Heart right ventricle (tissue), 16 donors: ENCODE data around the gene OR5B2. TPM values are rescaled to one million over a fixed set of nuclear protein-coding genes. Genes with fewer than 3 reads are reported as not detected.
"Not testable (repeated sequence)": the region's sequence is repeated elsewhere in the genome, so short reads cannot be mapped to it uniquely, and the experiment has no call there.

Source experiments
- ATAC-seq, 8 donors: fragments of 200-7000 bp; cut with Tn5 transposase; one replicate each; pipeline ENCODE4 v1.9.1; 2020; ENCODE audit warnings: mild to moderate bottlenecking in 8 of 8, moderate library complexity in 8 of 8, moderate number of reproducible peaks in 1 of 8
- DNase-seq, 2 donors: peaks; one replicate each; pipeline ENCODE4 v3.0.0-alpha.2; 2020
- H3K27ac ChIP-seq, 10 donors: fragments of 200-600 bp; sonication (generic) in 2 of 10; one replicate each; pipeline versions ENCODE4 v1.5.0 to v1.8.0; 2020 to 2022; ENCODE audit warnings: mild to moderate bottlenecking in 3 of 10
- H3K27me3 ChIP-seq, 7 donors: fragments of 200-600 bp; one replicate each; pipeline ENCODE4 v1.8.0; 2021 to 2022; ENCODE audit warnings: mild to moderate bottlenecking in 2 of 7
- H3K36me3 ChIP-seq, 9 donors: fragments of 200-600 bp; sonication (generic) in 1 of 9; one replicate each; pipeline versions ENCODE4 v1.5.0 to v1.8.0; 2020 to 2022; ENCODE audit warnings: mild to moderate bottlenecking in 2 of 9
- H3K4me1 ChIP-seq, 9 donors: fragments of 200-600 bp; sonication (generic) in 1 of 9; one replicate each; pipeline versions ENCODE4 v1.5.0 to v1.8.0; 2020 to 2022; ENCODE audit warnings: mild to moderate bottlenecking in 4 of 9
- H3K4me3 ChIP-seq, 10 donors: fragments of 200-600 bp; sonication (generic) in 2 of 10; one replicate each; pipeline versions ENCODE4 v1.5.0 to v1.8.0; 2020 to 2022; ENCODE audit warnings: mild to moderate bottlenecking in 7 of 10, moderate library complexity in 2 of 10
- H3K9me3 ChIP-seq, 11 donors: fragments of 200-600 bp in 10 of 11; sonication (generic) in 2 of 11; one replicate each; pipeline versions ENCODE4 v1.5.0 to v1.8.0; 2013 to 2022; ENCODE audit warnings: mild to moderate bottlenecking in 2 of 11, control low read depth in 1 of 11, moderate library complexity in 1 of 11
- CTCF ChIP-seq, 9 donors: fragments of 200-600 bp; sonication (generic) in 2 of 9; IDR thresholded peaks; one replicate each; pipeline versions ENCODE4 v1.5.0 to v1.8.0; 2021 to 2022; ENCODE audit warnings: antibody characterized with exemption in 9 of 9, mild to moderate bottlenecking in 5 of 9, moderate library complexity in 1 of 9
- WGBS, 2 donors: extraction: QIAGEN DNeasy Blood & Tissue Kit; methylation state at CpG; one replicate each; pipeline ENCODE4 v1.1.7; 2013; ENCODE audit warnings: inconsistent platforms in 1 of 2; 5-methylcytosine and 5-hydroxymethylcytosine counted together
- intact Hi-C, 10 donors: fragments of 100-400 bp; cut with DNase I; formaldehyde crosslinking; loops; one replicate each; pipeline versions ENCODE4 v1.11.1 to v1.14.2; 2022
- polyA plus RNA-seq, 2 donors: library from polyadenylated mRNA; stranded (reverse); fragments of 200-250 nt; gene quantifications; one replicate each; pipeline ENCODE4 v1.2.3, GENCODE V29; 2013
- total RNA-seq, 10 donors: library from RNA; stranded (reverse); fragmentation: NEBNext Ultra II Directional in 3 of 10; extraction: Animal tissue kit (Norgen Biotek cat#: 25700) in 3 of 10; gene quantifications; one replicate each; pipeline versions ENCODE4 v1.2.1 to v1.2.4, GENCODE V29; 2021 to 2023
- donor health status: Arrhythmogenic right ventricular cardiomyopathy.
- donor health status: ischemic (EF 13 %, LVEDD 7.1; RV severe dilation, severe dysfunction).
- donor health status: healthy with polysubstance abuse.
- donor health status: DM: no; HTN: yes; CAD: no.
- donor health status: DM: no; HTN: no; CAD: no.
- donor health status: ischemic (EF 25% LVEDD 6.9; RV normal size, moderate dysfunction).
- donor health status: ischemic (EF 25% LVEDD 5.7; RV mildly dilated, moderate dysfunction).
- donor health status: healthy.
- donor health status: DM: yes; HTN: yes; CAD: no.
- donor health status: Ischemic cardiomyopathy.
- donor health status: ischemic (EF 35%, LVEDD 5.7; RV mildly dilated, moderate dysfunction).
- donor health status: nonischemic (EF 11% LVEDD 7.7; RV severe dilation, severe dysfunction).
- donor health status: DM: yes; HTN: yes; CAD: no.
- donor health status: PGD.
- donor health status: ischemic (EF 29% LVEDD 5.4; RV normal size, mild dysfunction).
- donor health status: nonischemic (EF 23%, LVEDD 6.1; RV moderate dilation, normal function).

The OR5B2 gene
- total and polyA plus RNA-seq, 12 donors: not detected

DNA sequence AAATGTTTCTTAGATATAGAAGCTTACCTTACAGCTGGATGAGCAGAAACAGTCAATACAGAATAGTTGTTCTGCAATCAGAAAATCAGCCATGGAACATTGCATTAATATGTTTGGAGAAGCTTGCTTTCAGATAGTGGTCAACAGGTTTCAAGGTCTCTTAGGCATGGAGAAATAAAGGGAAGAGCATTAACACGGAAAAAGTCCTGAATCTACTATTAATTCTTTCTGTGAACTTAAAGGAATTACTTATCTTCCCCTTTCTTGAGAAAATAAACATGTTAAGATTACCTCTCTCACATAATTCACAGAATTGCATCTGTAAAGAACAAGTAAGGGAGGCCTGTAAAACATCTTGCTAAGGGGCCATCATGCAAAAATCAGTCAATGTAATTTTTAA is 21.1 kb downstream of the OR5B2 start, which contains the start of gene OR5B3:
Gene OR5B3, minus strand, starts transcription at position 101 of the 400 bp plus-strand sequence. CDS start 3,465 bp downstream, outside the sequence.
- no peaks in the 10 kb centered on the region for H3K4me1 ChIP-seq
- DNase-seq (no peak), ATAC-seq (no peak)
- no peaks in the 10 kb centered on the region for H3K27me3 ChIP-seq
- H3K36me3 ChIP-seq: no peaks in the 10 kb centered on the region
- 52 to 77% methylated on average over 1 of the region's 1 CpG for WGBS, 2 donors
- peaks cover 0 to 47% (median 29%) of the 10 kb centered on the region in 11 donors for H3K9me3 ChIP-seq
- TF ChIP-seq CTCF (IDR thresholded peaks at IDR 0.05): no peak
- H3K27ac ChIP-seq: no peak within 1 kb of the TSS
- no peak within 1 kb of the TSS for H3K4me3 ChIP-seq
- intact Hi-C loops: no loop called here

DNA sequence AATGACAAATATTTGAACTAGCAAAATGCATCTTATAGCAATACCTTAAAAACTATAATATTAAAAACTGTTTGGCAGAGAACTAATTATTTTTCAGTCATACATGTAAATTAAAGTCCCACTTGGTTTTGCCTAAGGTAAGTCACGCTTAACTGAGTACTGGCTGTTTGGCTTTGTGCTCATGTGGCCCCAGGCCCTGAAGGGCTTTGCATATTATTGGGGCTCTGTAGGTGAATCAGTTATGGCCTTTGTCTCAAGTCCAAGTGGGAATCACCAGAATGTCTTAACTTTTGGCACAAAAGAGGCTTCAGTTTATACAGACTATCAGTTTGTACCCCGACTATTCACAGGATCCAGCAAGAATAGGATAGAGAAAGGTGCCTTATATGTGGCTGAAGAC is 28.3 kb downstream of the OR5B2 start:
- not testable (repeated sequence) for H3K4me3 ChIP-seq, ATAC-seq, DNase-seq, H3K36me3 ChIP-seq, H3K4me1 ChIP-seq, H3K27me3 ChIP-seq, H3K27ac ChIP-seq
- 90 to 93% methylated on average over 1 of the region's 2 CpGs for WGBS, 2 donors
- intact Hi-C loops: loop anchor here in 1 of 10 donors (10.0 kb wide), 1 partner anchor 55 kb away; no protein-coding TSS in a partner anchor
- H3K9me3 ChIP-seq: peaks cover 0 to 13% (median 0%) of the 10 kb centered on the region in 11 donors

DNA sequence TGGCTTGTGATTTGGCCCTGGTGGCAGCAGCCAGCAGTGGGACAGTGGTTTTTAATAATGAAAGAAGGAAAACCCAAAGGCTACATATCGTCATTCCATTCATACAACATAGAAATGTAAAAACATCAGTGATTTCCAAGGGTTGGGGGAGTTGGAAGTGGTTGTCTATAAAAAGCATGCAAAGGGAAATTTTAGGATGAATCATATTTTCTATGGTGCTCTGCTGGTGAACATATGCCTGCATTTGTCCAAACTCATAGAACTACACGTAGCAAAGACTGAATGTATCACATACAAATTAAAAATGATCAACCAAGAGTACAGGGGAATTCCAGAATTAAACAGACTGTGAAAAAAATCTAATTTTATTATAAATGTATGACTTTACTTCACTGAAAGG is 32.3 kb downstream of the OR5B2 start:
- no peaks in the 10 kb centered on the region for H3K36me3 ChIP-seq
- H3K27ac ChIP-seq: no peak overlapping the region
- WGBS, 2 donors: 85 to 87% methylated on average over 2 of the region's 2 CpGs
- no peak overlapping the region for H3K4me3 ChIP-seq
- ATAC-seq (no peak), DNase-seq (no peak)
- peaks cover 0 to 11% (median 0%) of the 10 kb centered on the region in 9 donors for H3K4me1 ChIP-seq
- intact Hi-C loops: loop anchor here in 1 of 10 donors (10.0 kb wide), 1 partner anchor 59 kb away; no protein-coding TSS in a partner anchor
- no peaks in the 10 kb centered on the region for H3K27me3 ChIP-seq
- peaks cover 0 to 15% (median 0%) of the 10 kb centered on the region in 11 donors for H3K9me3 ChIP-seq
- TF ChIP-seq CTCF (IDR thresholded peaks at IDR 0.05): no peak

- ATAC-seq (peak in 1 of 8 donors; percentile 51), DNase-seq (no peak)
- Histone ChIP-seq H3K27ac (no peak overlapping the region), H3K9me3 (peaks cover 0 to 15% (median 0%) of the 10 kb centered on the region in 11 donors), H3K36me3 (no peaks in the 10 kb centered on the region), H3K4me1 (peaks cover 0 to 11% (median 0%) of the 10 kb centered on the region in 9 donors), H3K4me3 (no peak overlapping the region), H3K27me3 (no peaks in the 10 kb centered on the region)
- intact Hi-C loops: loop anchor here in 1 of 10 donors (10.0 kb wide), 1 partner anchor 61 kb away; no protein-coding TSS in a partner anchor
- TF ChIP-seq CTCF (IDR thresholded peaks at IDR 0.05): no peak
Measured at GRCh38 chr11:58394195-58394594, 33.7 kb downstream of the OR5B2 start.

DNA sequence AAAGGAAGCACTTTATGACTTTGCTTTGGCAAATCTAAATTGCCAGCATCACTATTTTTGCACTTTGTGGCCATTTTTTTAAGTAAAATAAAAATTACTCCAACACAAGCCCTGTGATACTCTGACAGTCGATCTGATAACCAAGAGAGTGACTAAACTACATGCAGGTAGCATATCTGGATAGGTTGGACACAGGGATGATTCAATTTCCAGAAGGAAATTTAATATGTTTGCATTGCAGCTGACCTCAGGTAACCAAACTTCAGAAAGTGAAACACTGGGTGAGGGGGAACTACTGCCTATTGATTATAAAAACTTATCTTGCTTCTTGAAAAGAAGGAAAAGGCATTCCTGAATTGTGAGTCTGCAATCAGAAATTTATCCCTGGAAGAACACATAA is 35.2 kb downstream of the OR5B2 start:
- Histone ChIP-seq H3K27ac (no peak overlapping the region), H3K4me3 (no peak overlapping the region), H3K36me3 (no peaks in the 10 kb centered on the region), H3K4me1 (peaks cover 0 to 11% (median 0%) of the 10 kb centered on the region in 9 donors), H3K27me3 (no peaks in the 10 kb centered on the region), H3K9me3 (peaks cover 0 to 15% (median 0%) of the 10 kb centered on the region in 11 donors)
- WGBS, 2 donors: 32 to 36% methylated on average over 1 of the region's 1 CpG
- intact Hi-C loops: loop anchor here in 1 of 10 donors (10.0 kb wide), 1 partner anchor 62 kb away; no protein-coding TSS in a partner anchor
- no peak for TF ChIP-seq CTCF (IDR thresholded peaks at IDR 0.05)
- no peak for DNase-seq
- ATAC-seq: no peak
